CD1c-positive myeloid dendritic cell (primary cell): ENCODE measurements around the gene CDH4.

Experiments
- DNase-seq: peaks from one replicate; pipeline ENCODE4 v3.0.0-alpha.2; 2016; ENCODE audit errors: extremely low spot score

CDH4 gene

DNA sequence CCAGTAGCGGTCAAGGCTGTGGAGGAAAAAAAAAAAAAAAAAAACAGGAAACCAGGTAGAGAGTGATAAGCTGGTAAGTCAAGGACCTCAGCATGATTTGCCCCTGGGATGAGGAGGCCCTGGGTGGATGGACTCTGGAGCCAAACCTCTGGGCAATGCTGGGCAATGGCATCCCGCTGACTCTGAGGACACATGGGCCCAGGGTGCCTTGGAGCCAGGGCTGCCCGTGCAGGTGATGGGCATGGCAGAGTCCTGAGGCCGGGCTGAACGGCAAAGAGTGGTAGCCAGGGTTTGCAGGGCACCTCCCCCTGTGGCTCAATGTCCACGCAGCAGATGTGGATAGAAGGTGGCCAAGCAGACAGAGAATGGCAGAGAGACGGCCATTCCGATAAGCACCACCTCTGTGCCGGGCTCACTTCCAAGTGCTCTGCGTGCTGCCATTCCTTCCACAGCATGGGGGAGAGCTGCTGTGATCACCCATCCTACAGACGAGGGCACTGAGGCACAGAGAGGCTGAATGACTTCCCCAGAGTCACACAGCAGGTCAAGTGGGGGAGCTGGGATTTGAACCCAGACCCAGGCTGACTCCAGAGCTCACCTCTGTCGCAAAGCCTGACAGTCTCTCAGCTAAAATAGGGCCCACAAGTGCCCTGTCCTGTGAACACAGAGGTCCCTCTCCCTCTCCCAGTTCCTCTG lies 353.9 kb downstream of the CDH4 start:
- DNase-seq: no peak

DNA sequence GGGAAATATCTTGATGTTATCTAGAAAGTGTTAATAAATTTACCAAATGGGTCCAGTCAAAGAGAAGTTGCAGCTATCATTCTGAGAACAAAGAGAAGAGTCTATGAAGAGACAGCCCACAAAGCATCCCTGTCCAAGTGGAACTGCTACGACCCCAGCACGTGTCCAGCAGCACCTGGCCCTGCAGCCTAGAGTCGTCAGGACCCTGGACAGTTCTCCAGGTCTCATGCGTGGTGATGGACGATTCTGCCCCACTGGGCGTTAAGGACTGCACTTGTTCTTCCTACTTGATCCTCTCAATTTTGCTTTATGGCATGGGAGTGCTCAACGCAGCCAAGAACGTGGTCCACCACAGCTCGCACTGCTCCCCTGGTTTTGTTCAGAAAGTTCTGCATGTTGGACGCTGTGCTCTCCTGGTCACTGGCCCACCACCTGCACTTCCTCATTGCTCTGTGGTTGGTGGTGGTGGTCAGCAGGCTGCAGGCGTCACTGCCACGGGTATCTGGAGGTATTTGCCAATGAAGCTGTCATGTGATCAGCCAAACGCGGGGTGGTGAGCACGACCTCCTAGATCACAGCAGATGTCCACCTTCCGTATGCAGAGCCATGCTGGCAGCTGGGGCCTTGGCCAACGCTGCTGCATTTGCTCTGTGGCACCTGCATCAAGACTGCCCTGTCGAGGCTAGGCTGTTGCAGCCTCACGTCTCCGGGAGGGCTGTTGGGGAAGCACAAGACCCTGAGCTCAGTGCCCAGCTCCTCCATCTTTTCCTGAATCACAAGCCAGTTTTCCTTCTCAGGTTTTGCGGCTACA lies 356.4 kb downstream of the CDH4 start:
- no peak for DNase-seq

DNA sequence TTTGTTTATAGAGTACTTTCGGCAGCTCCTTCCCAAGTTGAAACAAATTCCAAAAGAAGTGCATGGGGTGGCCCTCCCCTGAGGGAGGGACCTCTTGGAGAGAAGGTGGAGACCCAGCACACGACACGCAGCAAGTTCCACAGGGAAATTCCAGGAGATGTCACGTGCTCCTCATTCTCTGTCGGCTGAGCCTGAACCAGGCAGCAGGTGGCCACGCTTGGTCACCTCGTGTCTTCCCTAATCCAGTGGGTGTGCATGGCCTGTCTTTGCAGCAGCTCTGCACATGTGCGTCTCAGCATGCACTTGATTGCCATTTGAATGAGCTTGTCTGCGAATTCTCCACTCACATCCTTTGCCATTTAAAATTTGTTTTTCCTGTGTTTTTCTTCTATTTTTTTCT lies 357.4 kb downstream of the CDH4 start:
- no peak for DNase-seq

DNA sequence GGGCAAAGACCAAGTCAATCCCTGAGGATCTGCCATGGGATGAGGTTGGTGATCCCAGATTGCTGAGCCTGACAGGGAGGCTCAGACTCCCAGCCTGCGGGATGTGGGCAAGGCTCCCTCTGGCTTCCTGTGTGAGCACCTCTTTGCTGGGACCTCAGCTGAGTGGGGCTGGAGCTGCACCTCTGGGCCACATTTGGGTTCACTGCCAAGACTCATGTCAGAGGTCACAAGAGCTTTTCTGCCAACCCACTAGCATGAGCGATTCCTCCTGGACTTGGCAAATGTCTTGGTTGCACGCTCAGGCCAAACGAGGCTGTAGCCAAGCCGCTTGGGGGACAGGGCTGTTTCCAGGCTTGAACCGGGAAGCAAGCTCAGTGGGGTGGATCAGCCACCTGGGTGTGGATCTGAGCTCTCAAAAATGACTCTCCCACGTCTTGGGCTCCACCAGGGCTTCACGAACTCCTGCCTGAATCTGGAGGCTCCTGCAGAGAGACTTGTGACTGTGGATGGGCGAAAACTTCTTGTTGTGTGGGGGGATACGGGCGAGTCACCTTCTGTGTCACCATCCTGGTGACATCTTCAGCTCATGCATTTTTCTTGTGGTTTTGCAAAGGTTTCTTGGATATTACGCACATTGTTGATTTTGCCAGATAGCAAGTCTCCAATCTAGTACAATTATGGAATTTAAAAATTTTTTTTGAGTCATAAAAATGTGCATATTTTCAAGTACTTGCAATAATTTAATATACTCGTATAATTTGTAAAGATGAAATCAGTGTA lies 359.5 kb downstream of the CDH4 start:
- DNase-seq: no peak

DNA sequence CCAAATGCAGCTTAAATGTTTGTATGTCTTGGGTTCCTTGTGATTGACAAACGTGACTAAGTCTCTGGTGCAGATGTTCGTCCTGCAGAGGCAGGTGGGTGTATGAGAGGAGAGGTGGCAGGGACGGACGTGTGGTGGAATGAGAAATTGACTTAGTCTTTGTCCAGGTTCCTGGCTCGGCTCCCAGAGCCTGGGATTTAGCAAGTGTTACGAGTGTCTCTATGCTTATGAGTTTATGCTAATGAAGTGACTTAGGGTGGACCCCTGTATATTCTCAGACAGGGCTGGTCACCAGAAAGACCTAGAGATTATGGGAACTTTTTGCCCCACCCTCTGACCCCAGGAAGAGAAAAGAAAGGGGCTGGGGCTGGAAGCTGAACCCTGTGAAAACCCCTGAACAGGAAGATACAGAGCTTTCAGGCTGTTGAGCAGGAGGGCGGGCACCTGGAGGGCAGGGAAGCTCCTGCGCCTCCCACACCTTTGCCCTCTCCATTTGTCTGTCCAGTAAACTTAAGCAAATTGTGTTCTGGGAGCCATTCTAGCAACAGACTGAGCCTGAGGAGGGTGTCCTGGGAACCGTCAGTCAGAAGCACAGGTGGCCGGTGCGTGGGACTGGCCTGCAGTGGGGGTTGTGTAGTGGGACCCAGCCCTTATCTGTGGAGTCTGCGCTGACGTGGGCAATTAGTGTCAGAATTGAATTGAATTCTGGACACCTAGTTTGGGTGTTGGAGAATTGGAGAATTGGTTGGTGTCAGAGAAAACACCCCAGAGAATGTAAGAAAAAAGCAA lies 362.1 kb downstream of the CDH4 start:
- DNase-seq: no peak

DNA sequence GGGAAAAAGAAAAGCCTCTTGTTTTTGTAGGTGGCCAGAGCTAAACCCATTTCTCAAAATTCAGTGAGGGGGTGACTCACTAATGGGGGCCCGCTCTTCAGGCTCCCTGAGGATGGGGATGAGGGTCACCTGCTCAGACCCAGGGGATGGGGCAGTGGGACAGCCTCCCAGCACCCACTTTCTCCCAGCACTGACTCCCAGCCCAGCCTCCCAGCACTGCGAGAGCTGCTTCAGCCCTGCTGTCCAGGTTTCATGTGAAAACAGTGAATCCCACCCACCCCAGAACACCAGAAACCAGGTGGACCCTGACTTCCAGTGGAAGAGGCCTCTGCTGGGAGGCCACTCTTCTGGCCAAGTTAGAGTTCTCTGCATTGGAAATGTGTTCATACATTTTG lies 362.6 kb downstream of the CDH4 start:
- no peak for DNase-seq

DNA sequence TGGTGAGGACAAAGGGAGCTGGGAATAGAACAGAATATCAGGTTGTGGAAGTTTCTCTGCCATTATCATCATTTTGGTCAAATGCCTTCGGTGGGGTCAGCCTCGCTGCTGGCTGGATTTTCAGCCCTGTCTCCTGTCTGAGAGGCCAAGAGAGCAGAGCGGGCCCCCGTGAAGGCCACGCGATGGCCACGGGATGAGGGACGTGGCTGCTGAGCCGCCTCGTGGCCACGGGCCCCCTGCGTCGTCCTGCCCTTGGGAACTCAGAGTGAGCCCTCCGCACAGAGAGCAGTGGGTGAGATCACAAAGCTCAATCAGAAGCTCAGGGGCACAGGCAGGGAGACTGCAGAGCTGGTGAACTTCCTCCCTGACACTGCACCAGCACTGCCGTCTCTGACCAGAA lies 363.7 kb downstream of the CDH4 start:
- DNase-seq: no peak

DNA sequence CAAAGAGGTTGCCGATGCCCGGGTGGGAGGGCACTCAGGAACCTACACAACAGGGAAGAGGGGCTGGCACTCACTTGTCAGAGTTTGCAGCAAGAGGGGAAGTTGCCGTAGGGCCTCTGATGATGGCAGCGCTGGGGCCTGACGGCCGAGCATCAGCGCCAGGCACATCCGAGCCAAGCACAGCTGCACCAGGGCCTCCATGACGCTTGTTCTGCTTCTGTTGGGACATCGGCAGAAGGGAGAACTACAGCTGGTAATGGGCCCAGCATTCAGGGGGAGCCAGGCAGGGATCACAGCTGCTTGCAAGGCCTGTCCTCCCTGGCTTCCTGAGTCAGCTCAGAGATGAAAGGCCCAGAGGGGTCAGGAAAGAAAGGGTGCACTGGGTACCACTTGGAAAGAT lies 367.7 kb downstream of the CDH4 start:
- DNase-seq: no peak

DNA sequence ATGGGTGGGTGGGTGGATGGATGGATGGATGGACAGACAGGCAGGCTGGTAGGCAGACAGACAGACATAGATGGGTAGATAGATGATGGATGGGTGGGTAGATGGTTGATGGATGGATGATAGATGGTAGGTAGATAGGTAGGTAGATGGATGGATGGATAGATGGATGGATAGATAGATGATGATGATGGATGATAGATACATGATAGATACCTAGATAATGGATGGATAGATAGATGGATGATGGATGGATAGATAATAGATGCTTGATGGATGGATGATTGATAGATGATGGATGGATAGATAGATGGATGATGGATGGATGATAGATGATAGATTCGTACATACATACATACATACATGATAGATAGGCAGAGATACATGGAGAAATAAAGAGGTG lies 368.1 kb downstream of the CDH4 start:
- no peak for DNase-seq

DNA sequence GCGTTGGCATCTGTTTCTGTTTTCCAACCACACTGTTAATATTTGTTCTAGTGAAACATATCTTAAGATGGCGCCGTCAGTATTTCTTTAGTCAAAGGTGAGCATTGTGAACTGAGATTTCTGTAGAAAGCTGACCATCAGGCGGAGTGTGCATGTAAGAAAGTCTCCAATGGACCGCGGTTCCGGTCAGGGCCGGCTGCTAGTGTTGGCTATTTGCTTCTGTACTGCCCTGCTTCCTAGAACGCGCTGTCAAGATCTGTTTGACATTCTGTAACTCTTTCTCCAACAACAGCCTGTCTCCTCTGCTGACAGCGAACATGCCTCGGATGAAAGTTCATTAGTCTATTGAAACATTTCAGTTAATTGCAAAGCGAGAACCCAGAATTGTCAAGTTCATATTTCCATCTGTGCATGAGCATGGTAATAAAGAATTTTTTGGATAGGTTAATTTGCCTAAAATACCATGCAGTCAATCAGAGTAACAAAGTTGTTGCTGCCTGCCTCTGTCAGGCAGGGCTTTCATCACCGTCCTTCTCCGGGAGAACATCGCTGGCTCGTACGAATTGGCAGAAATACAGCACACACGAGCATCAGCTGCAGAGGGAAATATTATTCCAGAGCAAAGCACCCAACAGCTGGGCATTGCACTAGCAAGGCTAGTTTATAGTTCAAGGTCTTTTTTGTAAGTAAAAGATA lies 369.1 kb downstream of the CDH4 start:
- DNase-seq: no peak

DNA sequence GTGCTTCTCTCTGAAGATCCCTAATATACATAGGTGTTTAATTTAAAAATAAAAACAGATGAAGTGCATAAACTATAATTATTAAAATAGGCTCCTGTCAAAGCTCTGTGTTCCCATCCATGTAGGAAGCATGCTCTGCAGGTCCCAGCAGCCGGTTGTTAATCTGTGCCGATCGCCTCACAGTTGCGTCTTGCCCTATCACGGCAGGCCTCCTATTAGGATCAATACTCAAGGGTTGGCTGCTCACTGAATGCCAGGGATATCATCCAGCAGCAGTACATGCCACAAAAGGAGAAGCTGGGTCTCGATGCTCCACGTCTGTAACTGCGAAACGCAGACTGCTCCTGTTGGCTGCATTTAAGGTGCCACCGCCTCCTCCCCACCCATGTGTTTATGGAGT lies 369.8 kb downstream of the CDH4 start:
- no peak for DNase-seq

DNA sequence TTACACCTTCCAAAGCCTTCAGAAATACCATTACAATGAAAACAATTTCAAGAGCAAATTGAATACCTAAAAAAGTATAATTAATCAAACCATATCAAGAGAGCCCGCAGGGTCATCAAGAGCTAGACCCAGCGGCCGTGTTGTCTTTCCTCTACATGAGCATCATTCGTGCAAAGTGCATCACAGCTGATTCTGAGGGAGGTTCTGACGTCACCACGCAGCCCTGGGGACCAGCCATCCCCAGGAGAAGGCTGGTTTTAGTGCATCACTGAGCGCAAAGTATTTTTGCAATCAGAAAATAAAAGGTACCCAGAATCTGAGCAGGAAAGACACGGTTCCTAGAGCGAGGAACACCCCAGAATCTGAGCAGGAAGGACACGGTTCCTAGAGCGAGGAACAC lies 371.4 kb downstream of the CDH4 start:
- no peak for DNase-seq

DNA sequence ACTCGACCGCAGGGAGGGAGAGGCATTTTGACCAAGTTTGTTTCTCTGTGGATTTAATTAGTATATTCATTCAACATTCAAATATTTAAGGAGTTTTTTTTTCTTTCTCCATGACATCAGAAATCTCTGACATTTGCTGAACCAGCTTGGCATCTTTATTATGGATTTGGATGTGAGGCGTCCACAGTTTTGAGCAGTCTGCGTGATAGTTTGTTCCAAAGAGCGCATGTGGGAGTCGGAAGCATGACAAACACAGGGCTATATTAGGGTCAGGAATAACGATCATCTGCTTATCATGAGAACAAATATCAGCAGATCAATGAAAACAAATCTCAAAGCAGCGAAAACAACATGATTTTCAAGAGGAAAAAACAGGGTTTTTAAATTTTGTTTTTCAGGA lies 373.2 kb downstream of the CDH4 start:
- no peak for DNase-seq

DNA sequence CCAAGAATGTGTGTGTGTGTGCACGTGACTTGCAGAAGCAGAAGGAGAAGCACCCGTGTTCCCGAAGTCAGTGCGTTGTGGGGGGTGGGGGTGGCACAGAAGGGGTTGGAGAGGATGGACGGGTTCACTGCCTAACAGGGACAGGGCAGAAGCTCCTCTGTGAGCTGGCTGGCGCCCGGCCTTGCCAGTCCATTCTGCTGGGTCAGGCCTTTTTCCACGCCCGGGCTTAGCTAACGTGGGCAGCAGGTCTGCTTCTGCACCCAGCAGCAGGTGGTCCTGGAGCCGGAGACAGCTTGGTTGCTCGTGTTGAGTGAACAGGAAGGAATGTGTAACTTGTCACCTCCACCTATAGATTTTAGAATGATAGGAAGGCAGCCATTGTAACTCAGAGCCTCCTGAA lies 374.4 kb downstream of the CDH4 start:
- no peak for DNase-seq

DNA sequence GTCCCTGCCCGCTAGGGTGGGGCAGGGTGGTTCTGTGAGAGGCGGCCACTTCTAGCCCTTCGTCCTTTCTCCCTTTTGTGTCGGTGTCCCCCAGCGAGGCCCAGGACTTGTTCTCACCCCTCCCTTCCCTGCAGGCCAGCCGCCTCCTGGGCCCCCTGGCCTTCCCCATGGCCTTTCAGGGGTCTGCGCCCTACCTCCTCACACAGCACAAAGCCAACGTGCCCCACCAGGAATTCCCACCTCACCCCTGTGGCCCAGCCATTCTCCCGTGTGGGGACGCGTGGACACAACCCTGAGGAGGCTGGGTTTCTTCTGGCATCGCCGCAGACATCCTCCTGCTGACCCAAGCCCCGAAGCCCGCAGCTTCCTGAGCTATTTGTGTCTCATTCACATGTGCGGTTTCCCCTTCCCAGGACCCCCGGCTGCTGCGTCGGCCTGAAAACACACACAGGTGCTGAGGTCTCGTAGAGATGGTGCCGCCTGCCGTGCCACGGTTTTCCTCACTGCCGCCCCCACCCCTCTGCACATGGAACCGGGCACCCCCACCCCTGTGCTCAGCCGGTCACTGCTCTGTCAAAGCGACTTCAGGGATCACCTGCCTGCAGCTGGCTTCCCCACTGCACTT lies 375.8 kb downstream of the CDH4 start:
- DNase-seq: no peak

DNA sequence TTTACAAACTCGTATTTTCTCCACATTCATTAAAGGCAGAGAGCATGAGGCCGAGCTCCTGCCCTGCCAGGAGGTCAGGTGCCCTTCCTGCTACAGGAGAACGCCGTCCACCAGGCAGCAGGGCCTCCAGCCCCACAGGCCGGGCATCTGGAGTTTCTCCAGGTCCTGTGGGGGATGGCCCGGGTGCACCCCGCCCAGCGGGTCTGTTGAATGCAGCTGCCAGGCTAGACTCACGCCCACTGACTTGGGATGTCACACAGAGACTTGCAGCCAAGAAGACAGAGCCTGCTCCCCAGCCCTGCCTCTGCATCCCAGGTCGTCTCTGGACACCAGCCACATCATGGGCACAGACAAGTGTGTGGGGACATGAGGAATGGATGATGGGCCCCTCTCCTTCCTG lies 376.4 kb downstream of the CDH4 start:
- DNase-seq: no peak

DNA sequence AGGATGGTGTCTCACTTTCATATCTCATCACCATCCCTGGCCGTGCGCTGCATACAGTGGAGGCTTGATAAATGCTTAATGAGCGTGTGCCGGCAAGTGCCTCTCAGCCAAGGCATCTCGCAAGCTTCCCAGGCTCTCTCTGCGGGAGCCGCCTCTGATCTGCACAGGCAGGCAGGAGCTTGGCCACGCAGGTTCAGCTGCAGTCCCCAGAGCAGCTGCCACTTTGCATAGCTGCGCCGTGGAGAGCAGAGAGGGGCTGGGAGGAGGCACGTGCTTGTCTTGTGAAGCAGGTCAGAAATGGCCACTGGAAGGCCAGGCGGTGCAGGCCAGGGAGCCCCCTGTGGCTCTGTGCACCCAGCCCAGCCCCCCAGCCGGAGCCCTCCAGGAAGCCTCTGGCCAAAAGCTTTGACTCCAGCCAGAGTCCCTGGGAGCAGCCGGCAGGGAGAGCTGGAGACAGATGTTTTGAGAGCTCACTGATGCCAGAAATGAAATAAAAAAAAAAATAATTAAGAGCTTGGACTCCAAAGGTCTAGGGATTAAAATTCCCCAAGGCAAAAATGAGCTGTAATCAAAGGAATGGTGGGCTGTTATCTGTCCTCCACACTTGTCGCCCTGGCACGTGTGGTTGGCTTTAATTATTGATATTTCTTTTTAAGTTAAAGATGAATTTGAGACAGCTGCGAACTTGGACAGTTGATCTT lies 377.0 kb downstream of the CDH4 start:
- no peak for DNase-seq

DNA sequence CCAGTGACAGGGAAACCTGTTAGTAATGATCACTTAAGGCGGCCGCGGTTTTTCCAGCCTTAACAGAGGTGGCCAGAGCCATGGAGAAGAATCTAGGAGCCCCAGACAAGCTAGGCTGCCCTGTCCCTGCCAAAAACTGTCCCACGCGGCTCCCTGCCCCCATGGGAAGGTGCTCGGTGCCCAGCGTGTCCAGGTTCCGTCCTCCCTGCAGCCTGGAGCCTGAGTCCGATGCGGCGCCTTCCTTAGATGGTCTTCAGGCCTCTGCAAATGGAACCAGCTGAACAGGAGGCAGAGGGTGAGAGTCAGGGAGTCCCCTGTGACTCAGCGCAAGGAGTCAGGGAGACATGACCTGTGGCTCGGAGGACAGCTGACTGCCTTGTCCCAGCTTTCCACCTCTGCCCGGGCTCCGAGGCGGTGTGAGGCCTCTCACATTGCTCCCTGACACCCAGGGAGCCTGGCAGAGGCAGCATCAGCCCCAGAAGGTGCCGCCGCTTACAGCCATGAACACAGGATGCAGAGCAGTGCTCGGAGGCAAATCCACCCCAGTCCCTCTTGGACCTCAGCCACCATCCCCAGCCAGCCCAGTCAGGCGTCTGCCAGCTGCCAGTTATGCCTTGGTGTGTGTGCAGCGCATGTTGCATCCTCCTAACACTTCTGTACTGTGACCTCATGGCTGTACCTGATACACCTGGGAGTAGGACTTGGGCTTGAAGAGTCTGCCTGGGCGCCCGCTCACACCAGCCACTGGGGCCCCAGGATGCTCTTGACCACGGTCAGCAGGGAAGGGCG lies 377.7 kb downstream of the CDH4 start:
- DNase-seq: no peak

DNA sequence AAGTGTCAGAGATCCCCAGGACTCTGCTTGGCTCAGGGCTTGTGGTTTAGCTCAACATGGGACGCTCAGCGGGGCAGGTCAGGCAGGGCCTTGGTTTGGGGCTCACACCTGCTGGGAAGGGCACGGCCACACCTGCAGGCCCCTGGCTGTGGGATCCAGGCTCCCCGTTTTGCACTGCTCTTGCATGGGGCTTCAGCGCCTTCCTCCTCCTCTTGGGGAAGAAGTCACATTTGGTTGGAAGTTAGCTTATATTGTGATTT lies 378.3 kb downstream of the CDH4 start:
- DNase-seq: no peak

DNA sequence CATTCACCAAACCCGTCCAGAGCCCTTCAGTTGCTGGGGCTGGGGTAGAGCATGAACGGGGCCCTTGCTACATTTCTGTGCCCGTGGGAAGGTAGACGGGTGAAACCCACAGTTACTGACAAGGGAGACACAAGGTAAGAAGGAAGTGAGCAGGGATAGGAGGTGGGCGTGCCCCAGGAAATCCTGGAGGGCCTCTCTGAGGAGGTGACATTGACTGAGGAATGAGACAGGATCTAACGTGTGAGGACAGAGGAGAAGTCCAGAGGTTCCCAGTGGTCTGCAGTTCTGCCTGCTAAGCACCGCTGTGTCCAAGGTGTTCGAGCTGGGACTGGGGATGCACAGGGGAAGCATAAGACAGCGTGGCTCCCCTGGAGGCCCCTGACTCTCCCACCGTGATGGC lies 378.8 kb downstream of the CDH4 start:
- DNase-seq: no peak
